Progenitor cell of endocrine pancreas (in vitro differentiated cells): ENCODE measurements around the gene KCNJ6. TPM values are rescaled to one million over a fixed set of nuclear protein-coding genes. Genes with fewer than 3 reads are reported as not detected.

Experiments
- DNase-seq: peaks from one replicate; pipeline ENCODE4 v3.0.0; 2021; ENCODE audit warnings: low spot score; ENCODE audit not compliant: unreplicated experiment
- H3K27ac Mint-ChIP-seq: 2 replicates; pipeline ENCODE4 v1.8.0; 2021; ENCODE audit warnings: mild to moderate bottlenecking, moderate library complexity, mixed read lengths
- H3K27me3 Mint-ChIP-seq: 2 replicates; pipeline ENCODE4 v1.8.0; 2021; ENCODE audit warnings: mixed read lengths
- H3K36me3 Mint-ChIP-seq: 2 replicates; pipeline ENCODE4 v1.8.0; 2022; ENCODE audit warnings: mixed read lengths; ENCODE audit not compliant: insufficient read depth
- H3K4me1 Mint-ChIP-seq: 2 replicates; pipeline ENCODE4 v1.8.0; 2021; ENCODE audit warnings: low read depth, mixed read lengths
- H3K4me3 Mint-ChIP-seq: 2 replicates; pipeline ENCODE4 v1.8.0; 2021; ENCODE audit warnings: low read depth, mild to moderate bottlenecking, moderate library complexity, mixed read lengths
- H3K9me3 Mint-ChIP-seq: 2 replicates; pipeline ENCODE4 v1.8.0; 2021; ENCODE audit warnings: low read depth, mixed read lengths
- CTCF ChIP-seq: fragments of 200-600 bp; sonication (generic); IDR thresholded peaks from one replicate; pipeline ENCODE4 v1.5.0; 2021; ENCODE audit warnings: antibody characterized with exemption, mild to moderate bottlenecking; ENCODE audit not compliant: unreplicated experiment
- total RNA-seq: library from RNA; stranded (reverse); gene quantifications from 2 replicates; pipeline ENCODE4 v1.2.1, GENCODE V29; 2021

The KCNJ6 gene
- total RNA-seq, 1 donor from 2014 or later: 3.3 TPM

- H3K9me3 Mint-ChIP-seq: peaks cover 16% of the 10 kb centered on the region
- H3K4me3 Mint-ChIP-seq: no peak overlapping the region
- no peak overlapping the region for H3K27ac Mint-ChIP-seq
- H3K36me3 Mint-ChIP-seq: no peaks in the 10 kb centered on the region
- no peak for TF ChIP-seq CTCF
- H3K27me3 Mint-ChIP-seq: no peaks in the 10 kb centered on the region
- H3K4me1 Mint-ChIP-seq: no peaks in the 10 kb centered on the region
- no peak for DNase-seq
Measured at GRCh38 chr21:37615962-37616361, 300.3 kb downstream of the KCNJ6 start.

GRCh38 chr21:37614351-37614875 is 301.8 kb downstream of the KCNJ6 start:
- H3K4me3 Mint-ChIP-seq: no peak overlapping the region
- no peaks in the 10 kb centered on the region for H3K27me3 Mint-ChIP-seq
- no peak for DNase-seq
- H3K36me3 Mint-ChIP-seq: no peaks in the 10 kb centered on the region
- H3K27ac Mint-ChIP-seq: no peak overlapping the region
- peaks cover 1% of the 10 kb centered on the region for H3K4me1 Mint-ChIP-seq
- TF ChIP-seq CTCF: no peak
- H3K9me3 Mint-ChIP-seq: peaks cover 19% of the 10 kb centered on the region

GRCh38 chr21:37607081-37607480 is 309.2 kb downstream of the KCNJ6 start:
- Mint-ChIP-seq H3K27ac (no peak overlapping the region), H3K9me3 (peaks cover 8% of the 10 kb centered on the region), H3K36me3 (no peaks in the 10 kb centered on the region), H3K27me3 (peaks cover 10% of the 10 kb centered on the region), H3K4me3 (no peak overlapping the region), H3K4me1 (peaks cover 1% of the 10 kb centered on the region)
- DNase-seq: no peak
- TF ChIP-seq CTCF: no peak

- Mint-ChIP-seq H3K27ac (no peak overlapping the region), H3K9me3 (peaks cover 8% of the 10 kb centered on the region), H3K4me3 (no peak overlapping the region), H3K4me1 (peaks cover 1% of the 10 kb centered on the region), H3K36me3 (no peaks in the 10 kb centered on the region), H3K27me3 (peaks cover 10% of the 10 kb centered on the region)
- no peak for TF ChIP-seq CTCF
- DNase-seq: no peak
Measured at GRCh38 chr21:37606549-37606948, 309.7 kb downstream of the KCNJ6 start.

- H3K9me3 Mint-ChIP-seq: no peaks in the 10 kb centered on the region
- no peaks in the 10 kb centered on the region for H3K4me1 Mint-ChIP-seq
- no peak for TF ChIP-seq CTCF
- no peak overlapping the region for H3K27ac Mint-ChIP-seq
- no peak for DNase-seq
- H3K27me3 Mint-ChIP-seq: peaks cover 14% of the 10 kb centered on the region
- no peak overlapping the region for H3K4me3 Mint-ChIP-seq
- H3K36me3 Mint-ChIP-seq: no peaks in the 10 kb centered on the region
Measured at GRCh38 chr21:37605006-37605405, 311.3 kb downstream of the KCNJ6 start.
